ENCODE measurements around the gene FMO5. TPM values are rescaled to one million over a fixed set of nuclear protein-coding genes. Genes with fewer than 3 reads are reported as not detected.
A peak's percentile ranks its signal among the peaks of the same experiment; 100 is the strongest.

Gene FMO5
- total and polyA plus RNA-seq, 10 of the 15 experiments (the other 5 are each of a cell fraction or from before 2014, with no cell fraction given), result 0.05 to 0.58 (median 0.19) TPM

- TF ChIP-seq ZNF687 (IDR thresholded peaks at IDR 0.05) (no peak), USF1 (IDR thresholded peaks at IDR 0.05; ENCODE audit: borderline replicate concordance, extremely low read length, insufficient read depth, low read depth, low read length) (no peak), SP1 (IDR thresholded peaks at IDR 0.05; ENCODE audit: low read depth, low read length) (no peak), TCF7 (IDR thresholded peaks at IDR 0.05; ENCODE audit: borderline replicate concordance) (no peak), RAD51 (IDR thresholded peaks at IDR 0.05) (no peak), SKIL (IDR thresholded peaks at IDR 0.05; ENCODE audit: low read depth, poor library complexity, severe bottlenecking) (no peak), POLR2AphosphoS2 (IDR thresholded peaks at IDR 0.05; ENCODE audit: low read depth, low read length) (no peak), CBX3 (IDR thresholded peaks at IDR 0.05; ENCODE audit: borderline replicate concordance, low read depth) (no peak), ZNF384 (IDR thresholded peaks at IDR 0.05; ENCODE audit: borderline replicate concordance, low read depth, low read length) (no peak), ZBED1 (IDR thresholded peaks at IDR 0.05; ENCODE audit: borderline replicate concordance) (peak; percentile 34; the same call in 1 of the 2 replicates), EED (IDR thresholded peaks at IDR 0.05; ENCODE audit: low read depth) (no peak), NR2C1 (IDR thresholded peaks at IDR 0.05) (no peak), CBFB (IDR thresholded peaks at IDR 0.05; ENCODE audit: low read depth) (no peak), ZNF207 (IDR thresholded peaks at IDR 0.05; ENCODE audit: borderline replicate concordance) (peak; percentile 59; the same call in 1 of the 2 replicates), ELK1 (IDR thresholded peaks at IDR 0.05; ENCODE audit: low read depth, low read length) (no peak; the same call in 1 of the 2 replicates), ZBTB4 (CRISPR knock-in tag; IDR thresholded peaks at IDR 0.05) (no peak)
Measured at GRCh38 chr1:147242449-147243227, 17.5 kb upstream of the FMO5 start, which contains the start of gene CHD1L (continued).

All from GM12878 (cell line).